Measurements from ENCODE around the gene EIF4EBP3.

GRCh38 chr5:140553657-140554056 is 6.2 kb downstream of the EIF4EBP3 start:
- TF ChIP-seq CBFB (CRISPR knock-in tag; IDR thresholded peaks at IDR 0.05; ENCODE audit: low read depth) = no peak
- no peak for TF ChIP-seq TP53 (CRISPR knock-in tag; IDR thresholded peaks at IDR 0.05)
- TF ChIP-seq FOXJ3 (CRISPR knock-in tag; IDR thresholded peaks at IDR 0.05; ENCODE audit: borderline replicate concordance) = no peak
- no peak for TF ChIP-seq CTCF (IDR thresholded peaks at IDR 0.05)
- no peak for TF ChIP-seq SP1 (CRISPR knock-in tag; conservative IDR thresholded peaks at IDR 0.05)
